Liver (tissue), 3 donors: ENCODE results near the gene KLK10.

Source experiments
- ATF3 ChIP-seq: IDR thresholded peaks from 2 replicates; pipeline ENCODE4 v1.6.1; 2016; ENCODE audit warnings: antibody characterized with exemption
- CTCF ChIP-seq: fragments of 150-350 bp; IDR thresholded peaks from 2 replicates; pipeline ENCODE4 v1.5.1; 2017; ENCODE audit warnings: improper control_type of control experiment, low read depth, low read length; ENCODE audit not compliant: missing input control
- MAX ChIP-seq: IDR thresholded peaks from 2 replicates; pipeline ENCODE4 v1.6.1; 2016; ENCODE audit warnings: antibody characterized with exemption
- NR2F2 ChIP-seq: IDR thresholded peaks from 2 replicates; pipeline ENCODE4 v1.6.1; 2016; ENCODE audit warnings: antibody characterized with exemption
- RAD21 ChIP-seq, 2 donors: IDR thresholded peaks; 2 replicates each; pipeline ENCODE4 v1.6.1; 2016; ENCODE audit warnings: antibody characterized with exemption in 2 of 2, mild to moderate bottlenecking in 2 of 2
- REST ChIP-seq: IDR thresholded peaks from 2 replicates; pipeline ENCODE4 v1.6.1; 2016; ENCODE audit warnings: antibody characterized with exemption, mild to moderate bottlenecking
- RXRA ChIP-seq, 2 donors: IDR thresholded peaks; 2 replicates each; pipeline ENCODE4 v1.6.1; 2017 to 2018; ENCODE audit warnings: antibody characterized with exemption in 2 of 2, mild to moderate bottlenecking in 1 of 2
- TAF1 ChIP-seq: conservative IDR thresholded peaks from 2 replicates; pipeline ENCODE4 v1.6.1; 2016; ENCODE audit warnings: antibody characterized with exemption, mild to moderate bottlenecking
- YY1 ChIP-seq: IDR thresholded peaks from 2 replicates; pipeline ENCODE4 v1.6.1; 2016; ENCODE audit warnings: antibody characterized with exemption, mild to moderate bottlenecking
- donor health status: healthy.
- donor health status: healthy.

- TF ChIP-seq ATF3 = no peak
- no peak for TF ChIP-seq NR2F2
- no peak for TF ChIP-seq TAF1
- no peak for TF ChIP-seq CTCF
- no peak for TF ChIP-seq RXRA (IDR thresholded peaks at IDR 0.05)
- TF ChIP-seq YY1 = no peak
- TF ChIP-seq REST = no peak
- TF ChIP-seq RAD21 (IDR thresholded peaks at IDR 0.05) = no peak
- TF ChIP-seq MAX = no peak
These were observed 39.8 kb downstream of the KLK10 start for GRCh38 chr19:50979758-50980157.
